Measurements from ENCODE around the gene MLIP.

The MLIP gene

DNA sequence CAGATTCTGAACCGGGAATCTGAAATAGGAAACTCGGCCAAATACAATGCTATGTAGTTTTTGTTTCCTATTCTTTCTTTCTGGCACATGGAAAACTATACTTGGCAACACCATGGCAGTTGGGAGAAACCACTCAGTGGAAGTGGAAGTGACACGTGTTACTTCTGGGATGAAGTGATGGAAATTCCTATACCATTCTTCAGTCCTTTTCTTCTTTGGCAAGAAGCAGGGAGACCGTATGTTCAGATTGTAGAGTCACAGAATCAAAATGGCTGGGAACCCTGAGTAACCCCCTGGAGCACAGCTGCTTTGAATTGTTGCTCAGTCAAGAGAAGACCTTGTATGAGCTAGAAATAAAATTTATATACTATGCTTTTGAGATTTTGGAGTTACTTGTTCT, 178.2 kb downstream of the MLIP start:
- DNase-seq: no peak

DNA sequence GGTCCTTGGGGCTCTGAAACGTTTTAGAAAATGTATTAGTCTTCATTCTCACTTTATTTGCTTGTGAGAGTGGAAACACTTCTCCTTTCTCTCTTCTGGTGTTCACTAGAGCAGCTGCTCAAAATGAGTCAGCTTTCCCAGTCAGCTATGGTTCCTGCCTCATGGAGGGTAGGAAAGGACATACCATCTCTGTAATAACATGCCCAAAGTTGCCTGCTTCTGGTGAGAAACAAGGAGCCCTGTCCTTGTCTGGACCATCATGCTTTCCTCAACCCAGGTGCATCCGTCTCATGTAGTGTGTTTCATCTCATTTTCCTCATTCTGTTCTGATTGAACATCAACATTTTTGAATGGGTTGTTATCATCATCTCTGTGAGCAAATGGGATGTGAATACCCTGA, 179.9 kb downstream of the MLIP start:
- no peak for DNase-seq

DNA sequence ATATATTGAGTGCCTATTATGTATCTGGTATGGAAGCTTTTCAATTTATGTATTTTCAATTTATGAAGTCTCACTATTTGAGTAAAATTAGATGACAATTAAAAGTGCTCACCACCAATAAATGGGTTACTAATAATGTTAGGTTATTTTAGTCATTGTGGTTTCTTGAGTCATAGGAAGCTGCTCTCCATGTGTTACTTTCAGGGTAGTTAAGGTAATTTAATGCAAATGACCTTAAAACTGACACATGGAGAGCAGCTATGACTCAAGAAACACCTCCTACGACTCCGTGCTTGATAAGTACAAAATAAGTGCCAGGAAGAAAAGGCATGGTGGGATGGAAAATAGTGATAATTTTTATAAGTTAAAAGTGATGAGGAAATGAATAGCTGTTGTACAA, 180.5 kb downstream of the MLIP start:
- DNase-seq: no peak

DNA sequence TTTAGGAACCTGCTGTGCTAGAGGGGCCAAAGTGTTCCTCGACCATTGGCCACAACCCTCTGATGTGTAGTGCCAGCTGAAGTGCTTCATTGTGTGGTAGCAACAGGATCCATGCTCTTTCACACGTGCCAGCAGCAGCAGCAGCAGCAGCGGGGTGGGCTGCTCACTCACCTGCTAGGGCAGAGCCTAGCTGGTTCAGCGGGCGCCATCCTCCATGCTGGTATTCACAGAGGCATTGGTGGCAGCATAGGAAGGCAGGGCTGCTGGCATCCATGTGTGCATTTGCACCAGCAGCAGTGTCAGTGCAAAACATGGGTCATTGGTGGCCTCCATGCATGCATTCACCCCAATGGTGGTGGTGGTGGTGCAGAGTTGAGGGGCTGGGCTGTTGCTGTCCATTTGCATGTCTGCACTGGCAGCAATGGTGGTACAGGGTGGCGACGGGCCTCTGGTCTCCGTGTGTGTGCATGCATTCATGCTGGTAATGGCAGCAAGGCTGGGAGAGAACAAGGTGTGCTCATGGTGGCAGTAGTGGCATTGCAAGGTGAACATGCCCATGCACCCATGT, 183.8 kb downstream of the MLIP start:
- no peak for DNase-seq

DNA sequence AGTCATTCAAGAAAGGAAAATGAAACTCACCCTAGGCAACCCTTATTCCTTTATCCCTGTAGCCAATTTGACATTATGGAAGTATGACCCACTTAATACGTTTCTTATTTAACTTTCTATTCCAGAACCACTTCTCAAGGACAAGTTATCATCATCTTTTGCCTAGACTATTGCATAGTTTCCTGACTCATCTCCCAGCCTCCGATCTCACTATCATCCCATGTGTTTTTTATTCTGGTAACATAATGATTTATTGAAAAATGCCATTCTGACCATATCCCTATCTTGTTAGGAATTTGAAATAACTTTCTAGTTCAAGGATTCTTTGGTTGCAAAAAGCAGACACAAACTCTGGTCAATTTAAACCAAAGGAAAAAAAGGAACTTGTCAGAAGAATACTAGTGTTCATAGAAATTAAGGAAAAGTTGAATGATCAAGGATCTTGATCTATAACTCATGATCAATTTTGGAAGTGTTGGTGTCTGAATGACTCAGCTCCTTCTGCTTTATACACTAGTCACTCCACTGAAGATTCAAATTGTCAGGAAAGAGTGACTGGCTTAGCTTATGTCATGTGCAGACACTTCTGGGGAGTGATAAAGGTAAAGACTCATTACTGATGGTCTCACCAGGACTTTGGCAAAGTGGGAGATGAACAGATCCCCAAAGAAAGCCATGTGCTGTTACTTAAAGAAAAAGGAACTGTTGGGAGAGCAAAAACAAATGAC, 188.5 kb downstream of the MLIP start:
- DNase-seq: no peak

DNA sequence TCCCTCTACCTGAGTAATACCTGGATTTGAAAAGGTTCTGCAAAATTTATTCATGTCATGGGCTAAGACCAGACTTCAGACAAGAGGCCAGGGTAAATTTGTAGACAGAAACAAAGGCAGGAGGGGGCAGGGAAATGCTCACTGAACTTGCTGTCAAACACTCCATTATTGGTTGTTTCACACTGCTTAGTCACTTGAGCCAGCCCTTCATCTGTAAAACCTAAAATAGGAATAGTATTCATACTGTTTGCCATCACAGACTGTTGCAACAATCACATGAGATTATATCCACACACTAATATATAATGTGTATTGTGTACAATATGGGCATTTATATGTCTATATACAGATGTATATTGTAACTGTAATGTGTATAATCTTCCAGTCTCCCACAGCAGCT, 190.5 kb downstream of the MLIP start:
- DNase-seq: no peak

DNA sequence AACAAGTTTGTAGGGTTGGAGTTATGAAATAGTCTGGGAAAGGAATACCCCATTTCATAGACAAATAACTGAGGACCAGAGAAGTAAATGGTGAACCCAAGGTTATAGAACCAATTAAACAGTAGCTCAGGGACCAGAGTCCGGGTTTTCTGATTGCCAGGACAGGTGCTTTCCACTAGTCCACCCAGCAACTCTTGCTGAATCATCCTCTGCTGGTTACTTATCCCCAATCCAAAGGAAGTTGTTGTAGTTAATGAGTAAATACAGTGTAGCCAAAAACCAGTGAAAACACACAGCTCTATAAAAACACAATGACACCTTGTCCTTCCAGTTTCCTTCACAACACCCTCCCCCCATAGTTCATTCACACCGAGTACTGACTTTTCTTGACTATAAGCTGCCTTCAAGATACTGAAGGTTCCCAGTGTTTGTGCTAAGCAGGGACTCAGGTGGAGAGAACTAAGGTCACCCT, 196.2 kb downstream of the MLIP start:
- DNase-seq: no peak

DNA sequence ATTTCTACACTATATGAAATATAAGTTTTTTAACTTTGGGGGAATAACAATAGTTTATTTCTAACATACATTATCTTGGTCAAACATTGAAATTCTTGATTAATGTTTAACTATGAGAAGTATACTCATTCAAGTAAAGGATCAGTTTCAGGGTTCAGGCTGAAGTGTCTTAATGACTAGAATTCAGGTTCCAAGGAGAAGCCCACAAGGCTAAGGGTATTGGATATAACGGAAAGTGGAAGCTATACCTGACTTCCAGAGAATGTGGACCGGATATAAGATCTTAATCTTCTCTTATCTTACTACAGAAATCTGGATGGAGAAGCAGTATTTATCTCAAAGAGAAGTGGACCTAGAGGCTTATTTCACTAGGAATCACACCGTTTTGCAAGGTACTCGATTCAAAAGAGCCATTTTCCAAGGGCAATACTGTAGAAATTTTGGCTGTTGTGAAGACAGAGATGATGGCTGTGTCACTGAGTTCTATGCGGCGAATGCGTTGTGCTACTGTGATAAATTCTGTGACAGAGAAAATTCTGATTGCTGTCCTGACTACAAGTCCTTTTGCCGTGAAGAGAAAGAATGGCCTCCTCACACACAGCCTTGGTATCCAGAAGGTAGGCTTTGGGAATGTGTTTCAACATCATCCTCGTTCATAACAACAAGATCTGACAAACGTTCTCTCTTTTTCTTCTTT, 197.2 kb downstream of the MLIP start, which contains the start of gene TINAG:
Gene TINAG, plus strand, starts transcription at position 153 of the 697 bp plus-strand sequence. Its CDS starts 110 bp downstream, at position 263.
- no peak for DNase-seq

DNA sequence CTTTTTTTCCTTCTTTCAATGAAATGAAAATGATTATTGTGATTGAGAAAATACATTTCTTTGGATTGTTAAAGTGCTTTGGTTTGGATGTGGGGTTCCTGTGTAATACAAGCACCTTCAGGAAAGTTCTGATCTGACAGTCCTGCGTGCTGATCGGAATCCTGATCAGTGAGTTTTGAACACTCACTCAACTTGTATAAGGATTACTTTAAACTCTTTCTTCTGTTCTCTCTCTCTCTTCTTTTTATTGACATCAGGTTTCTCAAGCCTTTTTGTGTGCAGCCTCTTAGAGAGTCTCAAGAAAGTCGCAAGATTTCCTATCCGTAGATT, 197.7 kb downstream of the MLIP start:
- no peak for DNase-seq

DNA sequence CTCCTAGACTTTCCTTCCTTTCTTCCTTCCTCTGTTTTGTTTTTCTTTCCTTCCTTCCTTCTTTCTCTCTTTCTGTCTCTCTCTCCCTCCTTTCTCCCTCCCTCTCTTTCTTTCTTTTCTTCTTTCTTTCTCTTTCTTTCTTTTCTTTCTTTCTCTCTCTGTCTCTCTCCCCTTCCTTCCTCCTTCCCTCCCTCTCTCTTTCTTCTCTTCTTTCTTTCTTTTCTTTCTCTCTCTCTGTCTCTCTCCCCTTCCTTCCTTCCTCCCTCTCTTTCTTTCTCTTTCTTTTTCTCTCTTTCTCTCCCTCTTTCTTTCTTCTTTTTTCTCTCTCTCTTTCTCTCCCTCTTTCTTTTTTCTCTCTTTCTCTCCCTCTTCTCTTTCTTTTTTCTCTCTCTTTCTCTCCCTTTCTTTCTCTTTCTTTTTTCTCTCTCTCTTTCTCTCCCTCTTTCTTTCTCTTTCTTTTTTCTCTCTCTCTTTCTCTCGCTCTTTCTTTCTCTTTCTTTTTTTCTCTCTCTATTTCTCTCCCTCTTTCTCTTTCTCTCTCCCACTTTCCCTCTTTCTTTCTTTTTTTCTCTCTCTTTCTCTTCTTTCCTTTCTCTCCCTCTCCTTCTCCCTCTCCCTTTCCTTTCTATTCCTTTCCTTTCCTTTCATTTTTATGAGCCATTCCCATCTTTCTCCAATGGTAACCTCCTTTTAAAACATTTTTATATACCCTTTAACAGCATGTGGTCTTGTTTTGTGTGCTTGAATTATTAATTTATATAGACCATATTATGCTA, 199.3 kb downstream of the MLIP start:
- DNase-seq: no peak

DNA sequence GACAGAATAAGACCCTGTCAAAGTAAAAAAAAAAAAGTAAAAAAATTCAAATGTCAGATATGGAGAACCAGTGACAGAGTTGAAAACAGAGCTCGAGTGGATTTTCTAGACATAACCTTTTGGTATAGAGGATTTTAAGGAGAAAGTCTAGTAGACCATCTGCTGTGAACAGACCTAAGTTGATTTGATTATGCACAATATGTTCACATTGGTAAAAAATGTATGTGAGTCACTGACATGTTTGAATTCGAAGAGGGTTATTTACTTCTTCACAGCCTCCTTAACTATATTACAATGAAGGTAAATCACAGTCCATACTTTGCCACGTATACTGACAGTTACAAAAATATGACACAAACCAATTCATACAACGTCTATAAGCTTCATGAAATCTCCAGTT, 204.4 kb downstream of the MLIP start:
- DNase-seq: no peak
